Osteocyte (in vitro differentiated cells): ENCODE measurements around the gene MTFP1. TPM values are rescaled to one million over a fixed set of nuclear protein-coding genes. Genes with fewer than 3 reads are reported as not detected.
A peak's percentile ranks its signal among the peaks of the same experiment; 100 is the strongest.

Experiments used
- DNase-seq: peaks from one replicate; pipeline ENCODE4 v3.0.0; 2021; ENCODE audit warnings: mixed read lengths; ENCODE audit not compliant: unreplicated experiment; ENCODE audit errors: extremely low spot score
- H3K27ac Mint-ChIP-seq: one replicate; pipeline ENCODE4 v1.8.0; 2021; ENCODE audit warnings: mild to moderate bottlenecking, mixed read lengths; ENCODE audit not compliant: unreplicated experiment
- H3K27me3 Mint-ChIP-seq: one replicate; pipeline ENCODE4 v1.8.0; 2021; ENCODE audit warnings: mixed read lengths; ENCODE audit not compliant: unreplicated experiment
- H3K36me3 Mint-ChIP-seq: one replicate; pipeline ENCODE4 v1.8.0; 2021; ENCODE audit warnings: mixed read lengths; ENCODE audit not compliant: unreplicated experiment
- H3K4me1 Mint-ChIP-seq: one replicate; pipeline ENCODE4 v1.8.0; 2021; ENCODE audit warnings: mixed read lengths; ENCODE audit not compliant: unreplicated experiment
- H3K4me3 Mint-ChIP-seq: one replicate; pipeline ENCODE4 v1.8.0; 2021; ENCODE audit warnings: mild to moderate bottlenecking, moderate library complexity, mixed read lengths; ENCODE audit not compliant: unreplicated experiment
- H3K9me3 Mint-ChIP-seq: one replicate; pipeline ENCODE4 v1.8.0; 2021; ENCODE audit warnings: mixed read lengths; ENCODE audit not compliant: unreplicated experiment
- total RNA-seq: library from RNA; stranded (reverse); gene quantifications from 2 replicates; pipeline ENCODE4 v1.2.1, GENCODE V29; 2021
- TF ChIP-seq, protein P1 (sequence below): fragments of 200-600 bp; sonication (generic); IDR thresholded peaks from 2 replicates; pipeline ENCODE4 v1.5.0; 2021; ENCODE audit warnings: antibody characterized with exemption, mild to moderate bottlenecking, moderate library complexity

Gene MTFP1
- total RNA-seq, 1 donor from 2014 or later = 10.5 TPM

DNA sequence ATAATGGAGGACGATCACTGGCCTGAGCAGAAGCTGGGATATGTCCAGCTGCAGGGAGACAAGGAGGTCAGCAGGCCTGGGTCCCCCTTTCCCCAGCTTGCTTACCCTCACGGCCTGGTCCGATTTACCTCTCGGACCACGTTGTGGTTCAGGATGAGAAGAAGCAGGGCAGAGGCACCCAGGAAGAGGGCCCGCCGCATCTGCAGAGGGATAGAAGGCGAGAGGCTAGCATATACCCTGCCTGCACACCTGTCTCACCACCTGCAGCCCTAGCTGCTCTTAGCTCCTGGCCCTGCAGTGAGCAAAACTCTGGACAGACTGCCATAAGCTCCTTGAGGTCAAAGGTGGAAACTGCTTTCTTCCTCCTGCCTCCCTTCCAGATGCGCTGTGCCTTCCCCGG lies 39.6 kb upstream of the MTFP1 start:
- TF ChIP-seq, protein P1, sequence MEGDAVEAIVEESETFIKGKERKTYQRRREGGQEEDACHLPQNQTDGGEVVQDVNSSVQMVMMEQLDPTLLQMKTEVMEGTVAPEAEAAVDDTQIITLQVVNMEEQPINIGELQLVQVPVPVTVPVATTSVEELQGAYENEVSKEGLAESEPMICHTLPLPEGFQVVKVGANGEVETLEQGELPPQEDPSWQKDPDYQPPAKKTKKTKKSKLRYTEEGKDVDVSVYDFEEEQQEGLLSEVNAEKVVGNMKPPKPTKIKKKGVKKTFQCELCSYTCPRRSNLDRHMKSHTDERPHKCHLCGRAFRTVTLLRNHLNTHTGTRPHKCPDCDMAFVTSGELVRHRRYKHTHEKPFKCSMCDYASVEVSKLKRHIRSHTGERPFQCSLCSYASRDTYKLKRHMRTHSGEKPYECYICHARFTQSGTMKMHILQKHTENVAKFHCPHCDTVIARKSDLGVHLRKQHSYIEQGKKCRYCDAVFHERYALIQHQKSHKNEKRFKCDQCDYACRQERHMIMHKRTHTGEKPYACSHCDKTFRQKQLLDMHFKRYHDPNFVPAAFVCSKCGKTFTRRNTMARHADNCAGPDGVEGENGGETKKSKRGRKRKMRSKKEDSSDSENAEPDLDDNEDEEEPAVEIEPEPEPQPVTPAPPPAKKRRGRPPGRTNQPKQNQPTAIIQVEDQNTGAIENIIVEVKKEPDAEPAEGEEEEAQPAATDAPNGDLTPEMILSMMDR = no peak
- Mint-ChIP-seq H3K27ac (peak overlapping the region; percentile 15), H3K4me3 (peak overlapping the region; percentile 84), H3K36me3 (peaks cover 7% of the 10 kb centered on the region), H3K9me3 (no peaks in the 10 kb centered on the region), H3K27me3 (no peaks in the 10 kb centered on the region), H3K4me1 (peaks cover 14% of the 10 kb centered on the region)
- no peak for DNase-seq

DNA sequence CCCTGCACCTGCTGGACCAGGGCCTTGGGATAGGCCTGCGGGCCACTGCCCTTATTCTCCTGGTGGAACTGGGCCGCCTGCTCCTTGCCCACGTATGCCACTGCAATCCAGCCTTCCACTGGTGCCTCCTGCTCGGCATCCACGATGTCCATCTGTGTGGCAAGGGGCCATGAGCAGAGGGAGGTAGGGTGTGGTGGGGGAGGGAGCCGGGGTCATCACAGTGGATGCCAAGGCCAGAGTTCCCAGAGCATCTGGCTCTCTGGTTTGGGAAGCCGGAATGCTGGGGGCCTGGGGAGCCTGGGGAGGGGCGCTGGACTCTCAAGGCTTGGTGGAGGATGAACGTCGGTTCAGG lies 39.0 kb upstream of the MTFP1 start:
- Mint-ChIP-seq H3K9me3 (no peaks in the 10 kb centered on the region), H3K27me3 (no peaks in the 10 kb centered on the region), H3K27ac (peak overlapping the region; percentile 81), H3K4me1 (peaks cover 14% of the 10 kb centered on the region), H3K36me3 (peaks cover 7% of the 10 kb centered on the region), H3K4me3 (peak overlapping the region; percentile 84)
- DNase-seq = no peak
- TF ChIP-seq, protein P1 = no peak

- Mint-ChIP-seq H3K4me1 (peaks cover 14% of the 10 kb centered on the region), H3K9me3 (no peaks in the 10 kb centered on the region), H3K36me3 (peaks cover 7% of the 10 kb centered on the region), H3K27me3 (no peaks in the 10 kb centered on the region), H3K4me3 (peak within 1 kb of the TSS; percentile 84), H3K27ac (peak within 1 kb of the TSS; percentile 89)
- peak; percentile 96 for DNase-seq
- TF ChIP-seq, protein P1 = peak; percentile 94
Measured at GRCh38 chr22:30386960-30387827, 38.4 kb upstream of the MTFP1 start, which contains the start of gene RNF215. Gene RNF215 (minus strand): TSS chr22:30387411. CDS start chr22:30387313, 98 bp downstream.

GRCh38 chr22:30390974-30391691 lies 34.4 kb upstream of the MTFP1 start:
- H3K4me1 Mint-ChIP-seq = peaks cover 12% of the 10 kb centered on the region
- no peak overlapping the region for H3K4me3 Mint-ChIP-seq

More at GRCh38 chr22:30390974-30391691, 34.4 kb upstream of the MTFP1 start:
- TF ChIP-seq, protein P1 = peak; percentile 58
- DNase-seq = no peak
- Mint-ChIP-seq H3K27ac (no peak overlapping the region), H3K36me3 (no peaks in the 10 kb centered on the region), H3K9me3 (no peaks in the 10 kb centered on the region), H3K27me3 (no peaks in the 10 kb centered on the region)
